ENCODE measurements around the gene P2RX1.

P2RX1 gene

DNA sequence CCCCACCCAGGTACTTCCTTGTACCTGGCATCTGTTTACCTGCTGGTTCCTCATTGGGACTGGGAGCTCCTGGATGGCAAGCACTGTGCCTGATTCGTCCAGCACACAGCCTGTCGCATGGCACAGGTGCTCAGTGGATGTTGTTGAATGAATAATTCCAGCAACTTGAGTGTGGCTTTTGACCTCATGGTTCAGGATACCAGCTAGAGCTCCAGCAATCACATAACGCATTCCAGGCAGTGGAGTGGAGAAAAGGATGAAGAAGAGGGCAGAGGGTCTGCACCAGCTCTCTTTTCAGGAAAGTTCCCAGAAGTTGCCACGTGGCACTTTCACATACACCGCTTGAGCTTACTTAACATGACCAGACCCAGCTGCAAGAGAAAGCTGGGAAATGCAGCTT lies 22.1 kb downstream of the P2RX1 start:
- TF ChIP-seq GATA2 (IDR thresholded peaks at IDR 0.05; ENCODE audit: low read depth, low read length) (no peak), GATA3 (IDR thresholded peaks at IDR 0.05; ENCODE audit: low read depth, low read length) (no peak)

- no peak for TF ChIP-seq GATA2 (IDR thresholded peaks at IDR 0.05; ENCODE audit: low read depth, low read length)
- TF ChIP-seq GATA3 (IDR thresholded peaks at IDR 0.05; ENCODE audit: low read depth, low read length): no peak
Measured at GRCh38 chr17:3893720-3894116, 22.5 kb downstream of the P2RX1 start.

DNA sequence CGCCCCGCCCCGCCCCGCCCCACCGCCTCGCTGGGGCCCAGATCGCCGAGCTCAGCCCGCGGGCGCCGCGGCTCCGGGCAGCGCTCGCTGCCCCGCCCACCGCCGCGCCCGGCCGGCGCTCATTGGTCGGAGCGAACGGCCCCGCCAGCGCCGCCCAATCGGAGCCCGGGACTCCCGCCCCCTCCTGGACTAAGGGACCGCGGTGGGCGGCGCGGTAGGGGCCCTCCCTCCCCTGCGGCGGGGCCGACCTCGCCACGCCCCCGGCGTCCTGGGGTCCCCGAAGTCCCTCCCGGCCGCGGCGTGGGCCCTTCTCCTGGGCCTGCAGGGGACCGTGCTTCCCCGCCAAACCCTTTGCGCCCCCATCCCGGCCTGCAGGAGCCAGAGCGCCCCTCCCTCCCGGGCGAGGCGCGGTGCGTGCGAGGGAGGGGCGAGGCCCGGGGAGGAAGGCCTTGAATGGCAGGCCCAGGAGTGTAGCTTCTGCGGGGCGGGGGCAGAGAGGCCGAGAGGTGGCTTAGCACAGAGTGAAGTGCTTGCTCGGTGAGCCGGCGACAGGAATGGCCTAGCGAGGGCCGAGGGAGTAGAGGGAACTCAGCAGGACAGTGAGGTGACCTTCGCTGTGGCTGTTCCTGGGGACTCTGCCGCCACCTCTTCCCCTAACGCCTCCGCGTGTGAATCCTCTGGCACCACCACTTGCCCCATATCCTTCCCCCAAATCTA lies 23.1 kb downstream of the P2RX1 start, which contains the start of gene CAMKK1:
CAMKK1 (minus strand) TSS at position 51 of the 717 bp plus-strand sequence. CDS start 7,366 bp downstream, outside the sequence.
- no peak for TF ChIP-seq GATA2 (IDR thresholded peaks at IDR 0.05; ENCODE audit: low read depth, low read length)
- TF ChIP-seq GATA3 (IDR thresholded peaks at IDR 0.05; ENCODE audit: low read depth, low read length): no peak

GRCh38 chr17:3892095-3892998 lies 23.9 kb downstream of the P2RX1 start:
- no peak for TF ChIP-seq GATA2 (IDR thresholded peaks at IDR 0.05; ENCODE audit: low read depth, low read length)
- no peak for TF ChIP-seq GATA3 (IDR thresholded peaks at IDR 0.05; ENCODE audit: low read depth, low read length)

DNA sequence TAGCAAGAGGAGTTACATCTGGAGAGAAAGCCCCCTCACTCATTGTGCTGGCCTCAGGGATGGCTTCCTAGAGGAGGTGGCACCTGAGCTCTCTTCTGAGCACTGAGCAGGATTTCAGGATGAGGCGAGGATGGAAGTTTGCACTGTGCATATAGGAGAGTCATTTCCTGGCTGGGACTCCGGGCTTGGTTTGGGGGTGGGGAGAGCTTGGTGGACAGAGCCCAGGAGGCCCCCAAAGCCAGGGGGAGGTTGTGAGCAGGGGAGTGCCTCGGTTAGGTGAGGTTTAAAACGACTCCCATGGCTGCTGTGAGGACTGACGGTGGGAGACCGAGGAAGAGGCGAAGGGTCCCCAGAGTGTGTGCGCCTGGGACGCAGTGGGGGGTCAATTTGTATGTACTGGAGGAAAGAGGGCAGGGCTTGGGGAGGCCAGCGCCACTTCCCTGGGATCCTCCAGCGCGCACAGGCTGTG lies 24.6 kb downstream of the P2RX1 start:
- TF ChIP-seq GATA3 (IDR thresholded peaks at IDR 0.05; ENCODE audit: low read depth, low read length): no peak
- TF ChIP-seq GATA2 (IDR thresholded peaks at IDR 0.05; ENCODE audit: low read depth, low read length): no peak

DNA sequence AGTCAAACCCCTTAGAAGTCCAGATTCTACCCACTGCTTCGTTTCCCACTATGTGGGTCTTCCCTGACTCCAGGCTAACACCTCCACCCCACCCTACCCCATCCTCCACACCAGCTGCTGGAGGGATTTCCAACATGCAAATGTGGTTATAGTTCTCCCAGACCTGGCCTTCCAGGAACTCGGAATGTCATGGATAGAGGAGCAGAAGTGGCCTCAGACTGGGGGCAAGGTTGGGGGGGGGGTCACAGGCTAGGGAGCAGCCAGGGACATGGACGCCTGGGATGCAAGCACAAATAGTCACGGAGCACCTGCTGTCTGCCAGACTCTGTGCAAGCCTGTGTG lies 25.4 kb downstream of the P2RX1 start:
- no peak for TF ChIP-seq GATA3 (IDR thresholded peaks at IDR 0.05; ENCODE audit: low read depth, low read length)
- TF ChIP-seq GATA2 (IDR thresholded peaks at IDR 0.05; ENCODE audit: low read depth, low read length): no peak

DNA sequence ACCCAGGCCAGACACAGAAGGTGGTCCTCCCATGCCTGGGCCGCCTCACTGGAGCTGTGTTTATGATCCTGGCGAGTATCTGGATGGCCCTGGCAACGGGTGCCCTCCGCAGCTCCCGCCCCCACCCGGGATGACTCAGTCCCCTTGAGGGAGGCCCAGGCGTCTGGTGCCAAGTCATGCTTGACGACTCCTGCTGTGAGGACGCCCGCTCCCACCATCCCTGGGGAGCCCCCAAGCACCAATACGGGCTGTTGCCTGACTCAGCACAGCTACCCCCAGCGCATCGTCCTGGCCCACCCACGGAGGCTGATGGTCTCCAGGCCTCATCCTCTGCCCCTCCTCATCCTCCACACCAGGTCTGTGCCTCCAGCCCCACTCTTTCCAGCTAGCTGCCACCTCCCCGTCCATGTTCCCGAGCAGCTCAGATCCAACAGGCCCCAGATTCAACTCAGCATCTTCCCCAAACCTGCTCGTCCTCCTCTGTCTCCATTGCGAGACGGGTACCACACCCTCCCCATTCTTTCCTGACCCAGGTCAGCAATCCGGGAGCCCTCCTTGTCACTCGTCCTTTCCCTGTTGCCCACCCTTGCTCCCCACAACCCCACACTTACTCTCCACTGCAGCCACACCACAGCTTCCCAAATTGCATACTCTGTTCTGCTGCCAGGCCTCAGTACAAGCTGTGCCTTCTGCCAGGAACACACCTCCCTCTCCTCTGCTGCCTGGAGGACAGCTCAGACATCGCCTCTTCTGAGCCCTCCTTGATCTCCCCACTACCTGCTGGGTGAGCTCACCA lies 26.0 kb downstream of the P2RX1 start:
- TF ChIP-seq GATA3 (IDR thresholded peaks at IDR 0.05; ENCODE audit: low read depth, low read length) (no peak), GATA2 (IDR thresholded peaks at IDR 0.05; ENCODE audit: low read depth, low read length) (no peak)

DNA sequence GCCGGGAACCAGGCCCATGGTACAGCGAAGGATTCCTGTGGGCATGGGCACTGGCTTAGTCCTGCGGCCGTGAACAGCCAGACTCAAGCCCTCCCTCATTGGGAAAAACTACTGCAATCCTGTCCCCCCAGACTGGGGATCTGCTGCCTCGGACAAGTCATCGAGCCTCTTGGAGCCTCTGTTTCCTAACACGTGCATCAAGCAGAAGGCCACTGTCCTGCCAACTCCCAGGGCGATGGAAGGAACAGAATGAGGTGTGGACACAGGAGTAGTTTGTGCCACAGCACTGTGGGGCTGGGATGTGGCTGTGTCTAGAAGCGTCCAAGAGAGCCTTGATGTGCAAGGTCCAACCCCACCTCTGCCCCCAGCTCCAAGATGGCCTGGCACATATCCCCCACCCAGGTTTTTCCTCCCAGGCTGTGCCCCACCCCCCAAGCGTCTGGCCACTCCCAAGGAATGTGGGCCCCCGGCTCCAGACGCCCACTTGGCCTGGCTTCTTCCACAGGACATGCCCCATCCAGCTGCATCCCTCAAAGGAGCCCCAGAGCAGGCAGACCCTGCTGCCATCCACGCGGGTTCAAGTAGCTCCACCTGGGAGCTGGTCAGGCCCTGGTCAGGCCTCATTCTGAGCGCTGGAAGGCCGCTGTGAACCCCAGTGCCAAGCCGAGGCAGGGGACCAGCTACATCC lies 26.8 kb downstream of the P2RX1 start:
- no peak for TF ChIP-seq GATA3 (IDR thresholded peaks at IDR 0.05; ENCODE audit: low read depth, low read length)

- TF ChIP-seq GATA2 (IDR thresholded peaks at IDR 0.05; ENCODE audit: low read depth, low read length): no peak
Measured at GRCh38 chr17:3888343-3889171, 27.7 kb downstream of the P2RX1 start.

DNA sequence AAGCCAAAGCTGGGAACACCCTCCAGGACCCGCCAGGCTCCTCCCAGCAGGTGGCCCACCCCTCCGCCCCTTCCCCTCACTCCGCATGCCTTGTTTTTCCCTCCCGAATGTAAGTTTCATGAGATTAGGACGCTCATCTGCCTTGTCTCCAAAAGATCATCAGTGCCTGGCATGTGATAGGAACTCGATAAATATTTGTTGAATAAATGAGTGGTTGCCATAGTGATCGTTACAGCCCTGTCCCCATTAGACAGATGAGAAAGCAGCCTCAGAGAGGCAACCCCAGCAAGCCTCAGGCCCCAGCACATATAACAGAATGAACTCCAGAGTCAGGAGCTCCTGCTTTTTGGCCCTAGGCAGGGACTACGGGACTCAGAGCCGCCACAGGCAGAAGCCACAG lies 28.5 kb downstream of the P2RX1 start:
- TF ChIP-seq GATA3 (IDR thresholded peaks at IDR 0.05; ENCODE audit: low read depth, low read length): no peak
- no peak for TF ChIP-seq GATA2 (IDR thresholded peaks at IDR 0.05; ENCODE audit: low read depth, low read length)

- TF ChIP-seq GATA3 (IDR thresholded peaks at IDR 0.05; ENCODE audit: low read depth, low read length) (no peak), GATA2 (IDR thresholded peaks at IDR 0.05; ENCODE audit: low read depth, low read length) (no peak)
Measured at GRCh38 chr17:3887394-3887793, 28.9 kb downstream of the P2RX1 start.

DNA sequence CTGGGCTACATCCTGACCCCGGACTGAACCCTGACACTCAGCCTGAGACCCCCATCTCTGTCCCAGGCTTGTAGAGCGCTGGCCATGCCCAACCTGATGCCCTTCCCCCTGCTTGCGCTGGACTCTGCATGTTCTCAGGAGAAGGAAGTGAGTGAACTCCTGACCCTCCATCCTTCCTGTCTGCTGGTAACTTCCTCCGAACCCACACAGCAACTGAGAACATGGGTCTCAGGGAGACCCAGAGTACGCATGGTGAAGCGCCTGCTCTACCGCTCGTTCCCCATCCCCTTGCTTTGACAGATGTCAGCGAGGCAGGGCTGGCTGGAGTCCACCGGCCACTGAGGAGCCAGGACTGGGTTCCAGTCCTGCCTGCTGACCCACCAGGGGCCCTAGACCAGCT lies 29.5 kb downstream of the P2RX1 start:
- TF ChIP-seq GATA2 (IDR thresholded peaks at IDR 0.05; ENCODE audit: low read depth, low read length) (no peak), GATA3 (IDR thresholded peaks at IDR 0.05; ENCODE audit: low read depth, low read length) (no peak)

- TF ChIP-seq GATA2 (IDR thresholded peaks at IDR 0.05; ENCODE audit: low read depth, low read length): no peak
Measured at GRCh38 chr17:3885970-3886369, 30.3 kb downstream of the P2RX1 start.

Measured in SH-SY5Y (cell line).